Measurements from ENCODE around the gene CPT1B.

Gene CPT1B

GRCh38 chr22:50568626-50569025 is 9.6 kb downstream of the CPT1B start:
- no peak for DNase-seq

GRCh38 chr22:50567721-50568252 is 10.4 kb downstream of the CPT1B start:
- DNase-seq: no peak

GRCh38 chr22:50564289-50564688 is 13.9 kb downstream of the CPT1B start:
- no peak for DNase-seq

- no peak for DNase-seq
Observed at GRCh38 chr22:50563413-50564160, 14.6 kb downstream of the CPT1B start.

- DNase-seq: peak; percentile 88
Observed at GRCh38 chr22:50562523-50563412, 15.5 kb downstream of the CPT1B start, which contains the start of gene SYCE3. SYCE3 (minus strand) TSS chr22:50562919; CDS start chr22:50556405, 6,514 bp downstream.

- DNase-seq: no peak
Observed at GRCh38 chr22:50561401-50562358, 16.5 kb downstream of the CPT1B start.

- DNase-seq: no peak
Observed at GRCh38 chr22:50560034-50560433, 18.2 kb downstream of the CPT1B start.

- no peak for DNase-seq
Observed at GRCh38 chr22:50556703-50557102, 21.5 kb downstream of the CPT1B start.

- no peak for DNase-seq
Observed at GRCh38 chr22:50553310-50553709, 24.9 kb downstream of the CPT1B start.

- no peak for DNase-seq
Observed at GRCh38 chr22:50551160-50551752, 27.0 kb downstream of the CPT1B start.

- DNase-seq: no peak
Observed at GRCh38 chr22:50550395-50550794, 27.8 kb downstream of the CPT1B start.

GRCh38 chr22:50548921-50549790 is 29.1 kb downstream of the CPT1B start:
- no peak for DNase-seq

GRCh38 chr22:50548040-50548920 is 29.9 kb downstream of the CPT1B start:
- DNase-seq: no peak

- no peak for DNase-seq
Observed at GRCh38 chr22:50547263-50547985, 30.8 kb downstream of the CPT1B start.

GRCh38 chr22:50546326-50547262 is 31.6 kb downstream of the CPT1B start:
- no peak for DNase-seq

- no peak for DNase-seq
Observed at GRCh38 chr22:50545522-50546325, 32.5 kb downstream of the CPT1B start, which contains the start of gene KLHDC7B. KLHDC7B (plus strand) TSS chr22:50545899; CDS start chr22:50546244, 345 bp downstream.

- no peak for DNase-seq
Observed at GRCh38 chr22:50544746-50545253, 33.4 kb downstream of the CPT1B start.

All from kidney glomerular epithelial cell (primary cell).